ENCODE measurements around the gene SH3RF3.
A peak's percentile ranks its signal among the peaks of the same experiment; 100 is the strongest.

The SH3RF3 gene

DNA sequence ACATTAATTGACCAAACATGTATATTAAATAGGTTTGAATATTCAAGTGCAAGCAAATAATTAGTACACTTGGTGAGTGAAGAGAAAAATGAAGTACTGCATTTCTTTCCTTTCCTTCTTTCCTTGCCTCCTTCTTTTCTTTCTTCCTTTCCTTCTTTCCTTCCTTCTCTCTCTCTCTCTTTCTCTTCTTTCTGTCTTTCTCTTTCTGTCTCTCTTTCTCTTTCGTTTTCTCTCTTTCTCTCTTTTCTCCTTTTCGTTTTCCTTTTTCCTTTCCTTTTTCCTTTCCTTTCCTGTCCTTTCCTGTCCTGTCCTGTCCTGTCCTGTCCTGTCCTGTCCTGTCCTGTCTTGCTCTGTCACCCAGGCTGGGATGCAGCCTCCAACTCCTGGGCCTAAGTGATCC is 119.6 kb downstream of the SH3RF3 start:
- DNase-seq (ENCODE audit: low read depth), result no peak
- TF ChIP-seq, protein P1, sequence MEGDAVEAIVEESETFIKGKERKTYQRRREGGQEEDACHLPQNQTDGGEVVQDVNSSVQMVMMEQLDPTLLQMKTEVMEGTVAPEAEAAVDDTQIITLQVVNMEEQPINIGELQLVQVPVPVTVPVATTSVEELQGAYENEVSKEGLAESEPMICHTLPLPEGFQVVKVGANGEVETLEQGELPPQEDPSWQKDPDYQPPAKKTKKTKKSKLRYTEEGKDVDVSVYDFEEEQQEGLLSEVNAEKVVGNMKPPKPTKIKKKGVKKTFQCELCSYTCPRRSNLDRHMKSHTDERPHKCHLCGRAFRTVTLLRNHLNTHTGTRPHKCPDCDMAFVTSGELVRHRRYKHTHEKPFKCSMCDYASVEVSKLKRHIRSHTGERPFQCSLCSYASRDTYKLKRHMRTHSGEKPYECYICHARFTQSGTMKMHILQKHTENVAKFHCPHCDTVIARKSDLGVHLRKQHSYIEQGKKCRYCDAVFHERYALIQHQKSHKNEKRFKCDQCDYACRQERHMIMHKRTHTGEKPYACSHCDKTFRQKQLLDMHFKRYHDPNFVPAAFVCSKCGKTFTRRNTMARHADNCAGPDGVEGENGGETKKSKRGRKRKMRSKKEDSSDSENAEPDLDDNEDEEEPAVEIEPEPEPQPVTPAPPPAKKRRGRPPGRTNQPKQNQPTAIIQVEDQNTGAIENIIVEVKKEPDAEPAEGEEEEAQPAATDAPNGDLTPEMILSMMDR (IDR thresholded peaks at IDR 0.05; ENCODE audit: low read depth, low read length, missing control alignments), result no peak
- no peak overlapping the region for H3K4me3 ChIP-seq (ENCODE audit: low read depth, low read length)

DNA sequence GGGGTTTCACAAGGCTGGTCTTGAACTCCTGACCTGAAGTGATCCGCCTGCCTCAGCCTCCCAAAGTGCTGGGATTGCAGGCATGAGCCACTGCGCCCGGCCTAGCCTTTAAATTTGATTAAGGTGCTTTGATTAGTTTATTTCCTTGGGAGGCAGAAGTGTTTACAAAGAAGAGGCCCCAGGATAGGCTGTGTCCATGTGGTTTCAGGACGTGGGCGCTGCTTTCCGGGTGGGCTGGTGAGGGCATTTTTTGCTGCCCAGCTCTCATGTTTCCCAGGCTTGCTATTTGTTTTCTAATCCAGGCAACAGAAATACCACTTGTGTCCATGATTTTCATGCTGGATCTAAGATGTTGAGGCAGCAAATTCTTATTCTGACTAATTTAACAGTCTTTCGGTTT is 124.2 kb downstream of the SH3RF3 start:
- DNase-seq (ENCODE audit: low read depth), result no peak
- no peak overlapping the region for H3K4me3 ChIP-seq (ENCODE audit: low read depth, low read length)
- TF ChIP-seq, protein P1 (IDR thresholded peaks at IDR 0.05; ENCODE audit: low read depth, low read length, missing control alignments), result no peak

DNA sequence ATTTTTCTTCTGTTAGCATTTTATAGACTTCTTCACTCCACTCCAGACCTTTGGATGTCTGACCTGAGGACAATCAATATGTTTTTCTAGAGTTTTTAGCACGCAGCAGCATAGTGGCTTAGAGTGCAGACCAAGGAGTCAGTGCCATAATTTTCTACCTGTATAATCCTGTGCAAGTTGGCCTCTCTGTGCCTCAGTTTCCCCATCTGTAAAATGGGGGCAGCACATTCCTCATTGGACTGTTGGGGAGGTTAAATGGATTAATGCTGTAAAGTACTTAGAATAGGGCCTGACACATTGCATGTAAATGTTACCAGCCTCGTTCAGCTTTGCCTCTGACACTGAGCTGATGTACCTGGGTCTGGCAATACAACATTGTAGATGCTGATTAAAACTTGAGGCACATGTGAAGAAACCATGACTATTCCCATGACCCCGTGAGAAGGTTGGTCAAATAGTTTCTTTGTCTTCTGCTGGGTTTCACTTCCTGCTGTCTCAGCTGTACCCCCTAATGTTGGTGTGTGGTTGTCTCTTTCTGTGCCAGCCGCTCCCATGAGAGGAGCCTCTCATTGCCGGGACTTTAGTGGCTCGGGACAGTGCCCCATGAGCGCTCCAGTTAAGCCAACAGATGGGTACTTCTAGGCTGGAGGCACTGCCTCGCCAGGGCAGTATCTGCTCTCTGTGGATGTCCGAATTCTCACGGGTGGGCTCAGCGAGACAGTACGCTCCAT is 125.3 kb downstream of the SH3RF3 start:
- peak; percentile 7 for DNase-seq (ENCODE audit: low read depth)
- H3K4me3 ChIP-seq (ENCODE audit: low read depth, low read length), result no peak overlapping the region
- TF ChIP-seq, protein P1 (IDR thresholded peaks at IDR 0.05; ENCODE audit: low read depth, low read length, missing control alignments), result no peak

DNA sequence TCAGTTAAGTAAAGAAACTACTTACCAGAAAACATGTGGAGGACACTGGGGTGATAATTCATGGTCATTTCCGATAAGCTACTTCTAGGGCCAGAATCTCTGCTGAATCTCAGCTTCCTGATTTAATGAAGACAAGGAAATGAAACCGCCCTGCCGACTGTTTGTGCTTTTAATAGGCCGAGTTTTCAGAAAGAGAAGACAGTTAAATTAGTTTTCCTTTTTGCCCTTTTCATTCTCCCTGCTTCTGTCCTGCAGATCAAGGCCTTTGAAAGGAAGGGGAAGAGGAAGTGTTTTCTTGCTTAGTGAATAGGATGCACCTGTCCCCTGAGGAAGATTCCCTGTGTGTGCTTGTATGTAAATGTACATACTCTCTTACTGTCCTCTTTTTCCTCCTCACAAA is 126.6 kb downstream of the SH3RF3 start:
- TF ChIP-seq, protein P1 (IDR thresholded peaks at IDR 0.05; ENCODE audit: low read depth, low read length, missing control alignments), result no peak
- no peak for DNase-seq (ENCODE audit: low read depth)
- no peak overlapping the region for H3K4me3 ChIP-seq (ENCODE audit: low read depth, low read length)

DNA sequence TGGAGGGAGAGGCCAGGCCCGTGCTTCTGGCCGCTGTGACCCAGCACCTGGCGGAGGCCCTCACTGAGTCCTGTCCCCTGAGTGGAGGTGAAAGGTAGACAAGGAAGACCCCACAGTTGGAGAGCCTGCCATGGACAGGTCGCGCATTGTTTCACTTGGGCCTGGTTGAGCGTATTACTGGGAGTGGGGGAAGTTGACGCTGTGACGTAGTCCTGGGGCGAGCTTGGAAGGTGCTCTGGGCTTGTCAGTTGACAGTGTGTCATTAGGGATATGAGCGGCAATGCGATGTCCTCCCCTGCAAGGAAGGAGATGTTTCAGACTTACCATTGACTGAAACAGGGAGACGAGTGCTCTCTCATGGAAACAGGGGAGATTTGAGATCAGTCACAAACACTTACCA is 127.1 kb downstream of the SH3RF3 start:
- DNase-seq (ENCODE audit: low read depth), result no peak

DNA sequence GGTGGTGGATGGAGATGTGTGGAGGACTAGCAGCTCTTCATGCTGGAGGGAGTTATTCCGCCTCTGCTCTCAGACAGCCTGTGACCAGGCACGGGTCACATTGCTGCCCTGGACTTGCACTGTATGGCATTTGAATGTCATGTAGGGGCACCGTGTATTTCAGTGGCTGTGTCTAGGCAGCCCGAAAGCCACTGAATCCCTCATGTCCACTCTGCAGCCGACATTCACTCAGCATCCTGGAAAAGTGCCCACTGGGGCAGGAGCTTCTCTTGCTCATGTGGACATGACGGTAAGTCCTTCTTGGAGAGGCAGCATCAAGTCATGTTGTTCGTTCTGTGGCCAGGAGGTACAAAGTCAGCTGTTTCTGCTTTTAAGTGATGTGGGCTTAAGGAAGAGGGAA is 127.9 kb downstream of the SH3RF3 start:
- TF ChIP-seq, protein P1 (IDR thresholded peaks at IDR 0.05; ENCODE audit: low read depth, low read length, missing control alignments), result no peak
- H3K4me3 ChIP-seq (ENCODE audit: low read depth, low read length), result no peak overlapping the region
- no peak for DNase-seq (ENCODE audit: low read depth)

More for the DNA sequence above, 127.1 kb downstream of the SH3RF3 start:
- no peak overlapping the region for H3K4me3 ChIP-seq (ENCODE audit: low read depth, low read length)
- TF ChIP-seq, protein P1 (IDR thresholded peaks at IDR 0.05; ENCODE audit: low read depth, low read length, missing control alignments), result no peak

DNA sequence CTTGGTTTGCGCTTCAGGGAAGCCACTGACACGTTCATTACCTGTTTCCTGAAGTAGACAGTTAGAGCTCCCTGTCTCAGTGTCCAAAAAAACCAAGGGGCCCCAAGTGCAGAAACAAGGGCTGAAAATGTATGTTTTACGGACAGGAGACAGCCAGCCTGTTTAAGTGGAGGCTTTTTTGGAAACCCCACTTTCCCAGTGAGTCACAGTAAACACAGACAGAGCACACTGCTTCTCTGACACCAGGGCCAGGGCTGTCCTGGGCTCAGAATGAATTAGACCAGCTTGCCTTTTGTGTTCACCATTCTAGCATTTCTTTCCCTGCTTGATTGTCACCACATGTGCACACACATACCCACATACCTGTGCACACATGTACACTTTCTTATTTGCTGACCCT is 128.6 kb downstream of the SH3RF3 start:
- no peak for DNase-seq (ENCODE audit: low read depth)
- no peak overlapping the region for H3K4me3 ChIP-seq (ENCODE audit: low read depth, low read length)
- TF ChIP-seq, protein P1 (IDR thresholded peaks at IDR 0.05; ENCODE audit: low read depth, low read length, missing control alignments), result no peak
